RPMI8226 (cell line): ENCODE data around the gene IGSF10.

Experiments used
- DNase-seq: peaks from one replicate; pipeline ENCODE4 v3.0.0-alpha.2; 2015

Gene IGSF10

DNA sequence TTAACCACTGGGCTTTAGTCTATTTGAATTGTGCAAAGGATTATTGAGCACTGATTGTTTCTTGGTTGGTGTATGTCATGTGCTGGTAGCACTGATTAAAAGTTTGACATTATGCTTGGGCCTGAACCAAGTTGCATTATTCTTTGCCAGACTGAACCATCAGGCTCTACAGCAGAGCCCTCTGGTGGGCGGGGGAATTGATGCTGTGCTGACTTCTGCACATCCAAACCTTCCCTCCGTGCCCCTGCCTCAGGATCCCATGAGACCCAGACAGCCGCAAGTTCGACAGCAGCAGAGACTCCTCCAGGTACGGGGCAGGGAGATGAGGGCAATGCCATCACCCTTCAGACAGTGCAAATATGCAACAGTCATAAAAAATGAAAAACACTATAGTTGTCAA is 47.9 kb downstream of the IGSF10 start:
- no peak for DNase-seq
